Lung (tissue), 12 donors: Measurements from ENCODE around the gene ASTN2. TPM values are rescaled to one million over a fixed set of nuclear protein-coding genes. Genes with fewer than 3 reads are reported as not detected.

Experiments
- ATAC-seq: fragments of 200-7000 bp; cut with Tn5 transposase; one replicate; pipeline ENCODE4 v1.9.1; 2020; ENCODE audit warnings: moderate number of reproducible peaks; ENCODE audit not compliant: insufficient read depth, low FRiP score
- DNase-seq, 3 donors: peaks; one replicate each; pipeline ENCODE4 v3.0.0-alpha.2; 2013 to 2017
- H3K27ac ChIP-seq, 2 donors: one replicate each; pipeline ENCODE4 v1.5.1; 2013; ENCODE audit warnings: mild to moderate bottlenecking in 2 of 2, moderate library complexity in 2 of 2, control low read depth in 1 of 2, inconsistent platforms in 1 of 2, low read depth in 1 of 2, low read length in 1 of 2
- H3K27me3 ChIP-seq, 3 donors: one replicate each; pipeline ENCODE4 v1.5.1; 2013; ENCODE audit warnings: low read length in 2 of 3; ENCODE audit not compliant: control insufficient read depth in 3 of 3, insufficient read depth in 3 of 3
- H3K36me3 ChIP-seq, 4 donors: one replicate each; pipeline ENCODE4 v1.5.1; 2013; ENCODE audit warnings: low read length in 4 of 4, mild to moderate bottlenecking in 1 of 4, moderate library complexity in 1 of 4; ENCODE audit not compliant: control insufficient read depth in 4 of 4, insufficient read depth in 4 of 4
- H3K4me1 ChIP-seq, 5 donors: one replicate each; pipeline ENCODE4 v1.5.1; 2013; ENCODE audit warnings: low read length in 5 of 5, mild to moderate bottlenecking in 2 of 5, moderate library complexity in 1 of 5; ENCODE audit not compliant: control insufficient read depth in 5 of 5, insufficient read depth in 5 of 5
- H3K4me3 ChIP-seq: one replicate; pipeline ENCODE4 v1.5.1; 2013; ENCODE audit warnings: mild to moderate bottlenecking, control low read depth, moderate library complexity
- H3K9ac ChIP-seq, 2 donors: one replicate each; pipeline ENCODE4 v1.5.1; 2013; ENCODE audit warnings: low read length in 2 of 2, control low read depth in 1 of 2; ENCODE audit not compliant: insufficient read depth in 1 of 2
- H3K9me3 ChIP-seq, 4 donors: one replicate each; pipeline ENCODE4 v1.5.1; 2013; ENCODE audit warnings: low read length in 3 of 4, mild to moderate bottlenecking in 1 of 4, moderate library complexity in 1 of 4; ENCODE audit not compliant: control insufficient read depth in 4 of 4, insufficient read depth in 3 of 4
- WGBS, 2 donors: extraction: QIAGEN DNeasy Blood & Tissue Kit; methylation state at CpG; one replicate each; pipeline ENCODE4 v1.1.7; 2013; 5-methylcytosine and 5-hydroxymethylcytosine counted together
- polyA plus RNA-seq, 2 donors: library from polyadenylated mRNA; stranded (reverse); fragments of 200-250 nt; gene quantifications; one replicate each; pipeline ENCODE4 v1.2.1, GENCODE V29; 2013
- total RNA-seq, 2 donors: library from RNA; depleted of rRNA in 1 of 2; stranded (reverse); fragments of >200 nt in 1 of 2; gene quantifications; one replicate each; pipeline ENCODE4 v1.2.1, GENCODE V29; 2014 to 2021
- TF ChIP-seq, protein P1 (sequence below): IDR thresholded peaks from 2 replicates; pipeline ENCODE4 v1.5.1; 2012; ENCODE audit warnings: mild to moderate bottlenecking; ENCODE audit errors: control extremely low read depth, extremely low read depth
- donor health status: control.
- donor health status: control.
- donor health status: Bipolar disorder and iron deficiency.
- donor health status: healthy.
- donor health status: DM: yes; HTN: yes; CAD: no.

The ASTN2 gene
- total and polyA plus RNA-seq, 4 donors: 1.4 to 7.0 (median 3.3) TPM

DNA sequence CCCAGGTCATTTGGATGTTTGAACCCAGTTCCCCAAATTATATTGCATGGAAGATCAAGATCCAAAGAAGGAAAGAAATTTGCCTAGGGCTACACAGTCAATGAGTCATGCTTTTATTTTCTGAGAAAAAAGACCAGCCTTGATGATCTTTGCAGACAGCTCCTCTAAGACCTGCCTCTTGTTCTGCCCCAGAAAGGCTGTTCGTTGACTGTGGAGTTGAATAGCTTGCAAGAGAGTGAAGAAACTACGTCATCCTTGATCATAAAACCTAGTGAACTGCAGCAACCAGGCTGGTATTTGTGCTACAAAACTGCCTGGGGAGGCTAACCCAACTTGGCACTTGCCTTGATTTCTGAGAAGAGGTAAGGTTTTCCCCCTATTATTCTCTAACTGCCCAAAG lies 997.4 kb downstream of the ASTN2 start:
- 83 to 88% methylated on average over 2 of the region's 2 CpGs for WGBS, 2 donors
- H3K36me3 ChIP-seq: no peaks in the 10 kb centered on the region
- H3K9ac ChIP-seq: no peak overlapping the region
- H3K4me1 ChIP-seq: no peaks in the 10 kb centered on the region
- TF ChIP-seq, protein P1, sequence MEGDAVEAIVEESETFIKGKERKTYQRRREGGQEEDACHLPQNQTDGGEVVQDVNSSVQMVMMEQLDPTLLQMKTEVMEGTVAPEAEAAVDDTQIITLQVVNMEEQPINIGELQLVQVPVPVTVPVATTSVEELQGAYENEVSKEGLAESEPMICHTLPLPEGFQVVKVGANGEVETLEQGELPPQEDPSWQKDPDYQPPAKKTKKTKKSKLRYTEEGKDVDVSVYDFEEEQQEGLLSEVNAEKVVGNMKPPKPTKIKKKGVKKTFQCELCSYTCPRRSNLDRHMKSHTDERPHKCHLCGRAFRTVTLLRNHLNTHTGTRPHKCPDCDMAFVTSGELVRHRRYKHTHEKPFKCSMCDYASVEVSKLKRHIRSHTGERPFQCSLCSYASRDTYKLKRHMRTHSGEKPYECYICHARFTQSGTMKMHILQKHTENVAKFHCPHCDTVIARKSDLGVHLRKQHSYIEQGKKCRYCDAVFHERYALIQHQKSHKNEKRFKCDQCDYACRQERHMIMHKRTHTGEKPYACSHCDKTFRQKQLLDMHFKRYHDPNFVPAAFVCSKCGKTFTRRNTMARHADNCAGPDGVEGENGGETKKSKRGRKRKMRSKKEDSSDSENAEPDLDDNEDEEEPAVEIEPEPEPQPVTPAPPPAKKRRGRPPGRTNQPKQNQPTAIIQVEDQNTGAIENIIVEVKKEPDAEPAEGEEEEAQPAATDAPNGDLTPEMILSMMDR: no peak
- H3K4me3 ChIP-seq: no peak overlapping the region
- H3K27ac ChIP-seq: no peak overlapping the region
- H3K27me3 ChIP-seq: no peaks in the 10 kb centered on the region
- DNase-seq (no peak), ATAC-seq (no peak)
- peaks cover 0 to 2% (median 0%) of the 10 kb centered on the region in 4 donors for H3K9me3 ChIP-seq

DNA sequence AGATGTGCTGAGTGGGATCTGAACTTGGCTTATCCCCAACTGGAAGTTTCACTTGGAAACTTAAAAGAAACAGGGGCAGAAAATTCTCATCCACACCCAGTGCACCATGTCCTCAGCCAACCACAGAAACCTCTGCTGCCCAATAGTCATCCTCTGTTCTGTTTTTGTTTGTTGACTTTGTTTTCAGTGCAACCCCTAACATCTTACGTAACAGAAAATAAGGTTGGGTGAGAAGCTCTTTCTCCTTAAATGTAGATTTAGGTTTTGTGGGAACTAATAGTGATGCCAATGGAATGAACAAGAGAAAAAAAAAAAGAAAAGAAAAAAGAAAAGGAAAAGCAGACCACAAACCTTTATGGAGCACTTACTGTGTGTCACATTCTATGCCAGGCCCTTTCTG lies 998.4 kb downstream of the ASTN2 start:
- Histone ChIP-seq H3K27me3 (no peaks in the 10 kb centered on the region), H3K4me1 (no peaks in the 10 kb centered on the region)

DNA sequence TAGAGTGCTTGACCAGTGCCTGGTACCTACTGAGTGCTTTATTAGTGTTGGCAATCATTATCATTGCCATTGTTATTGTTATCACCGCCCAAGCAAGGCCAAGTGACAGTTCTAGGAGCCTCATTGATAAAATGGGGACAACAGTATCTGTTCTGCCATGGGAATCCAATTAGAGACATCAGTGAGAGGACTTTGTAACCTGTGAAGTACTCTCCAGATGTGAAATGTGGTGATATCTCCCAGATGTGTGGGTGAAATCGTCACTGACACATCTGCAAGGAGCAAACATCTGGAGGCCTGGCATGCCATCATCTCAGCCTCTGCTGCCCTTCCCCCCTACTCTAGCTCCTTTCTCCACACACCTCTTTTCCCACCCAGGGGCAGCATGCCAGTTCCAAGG lies 1000.5 kb downstream of the ASTN2 start:
- 73 to 92% methylated on average over 2 of the region's 2 CpGs for WGBS, 2 donors
- DNase-seq (no peak), ATAC-seq (no peak)
- Histone ChIP-seq H3K27ac (no peak overlapping the region), H3K9me3 (peaks cover 0 to 2% (median 0%) of the 10 kb centered on the region in 4 donors), H3K4me1 (no peaks in the 10 kb centered on the region), H3K9ac (no peak overlapping the region), H3K27me3 (no peaks in the 10 kb centered on the region), H3K36me3 (no peaks in the 10 kb centered on the region), H3K4me3 (no peak overlapping the region)
- TF ChIP-seq, protein P1: no peak

More for the DNA sequence above, 998.4 kb downstream of the ASTN2 start:
- Histone ChIP-seq H3K36me3 (no peaks in the 10 kb centered on the region), H3K9ac (no peak overlapping the region), H3K4me3 (no peak overlapping the region), H3K9me3 (peaks cover 0 to 2% (median 0%) of the 10 kb centered on the region in 4 donors), H3K27ac (no peak overlapping the region)
- no peak for ATAC-seq
- 94 to 97% methylated on average over 1 of the region's 1 CpG for WGBS, 2 donors
- TF ChIP-seq, protein P1: no peak
- no peak for DNase-seq

DNA sequence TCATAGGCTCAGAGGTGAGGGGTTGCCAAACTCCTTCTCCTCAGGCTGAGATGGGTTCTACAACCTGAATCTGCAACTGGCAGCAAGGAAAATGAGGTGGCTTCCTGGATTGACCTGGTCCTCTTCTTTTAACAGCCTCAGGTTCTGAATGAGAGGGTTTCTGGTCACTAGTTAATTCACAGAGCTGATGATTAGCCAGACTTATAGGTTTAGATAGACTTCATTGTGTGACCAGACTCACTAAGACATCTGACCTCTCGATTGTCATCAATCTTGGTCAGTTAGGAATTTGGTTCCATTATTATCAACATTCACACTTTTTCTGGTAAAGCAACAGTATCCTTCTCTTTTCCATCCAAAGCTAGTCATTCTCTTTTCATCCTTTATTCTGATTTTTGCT lies 1003.4 kb downstream of the ASTN2 start:
- Histone ChIP-seq H3K4me3 (no peak overlapping the region), H3K9ac (no peak overlapping the region), H3K4me1 (no peaks in the 10 kb centered on the region), H3K27me3 (no peaks in the 10 kb centered on the region), H3K9me3 (no peaks in the 10 kb centered on the region), H3K36me3 (no peaks in the 10 kb centered on the region), H3K27ac (no peak overlapping the region)
- 87 to 90% methylated on average over 1 of the region's 1 CpG for WGBS, 2 donors
- DNase-seq: no peak
- TF ChIP-seq, protein P1: no peak
- ATAC-seq: no peak
